ENCODE measurements around the gene NFASC. TPM values are rescaled to one million over a fixed set of nuclear protein-coding genes. Genes with fewer than 3 reads are reported as not detected.

Gene NFASC
- total RNA-seq, 1 donor from 2014 or later, result 0.17 TPM

DNA sequence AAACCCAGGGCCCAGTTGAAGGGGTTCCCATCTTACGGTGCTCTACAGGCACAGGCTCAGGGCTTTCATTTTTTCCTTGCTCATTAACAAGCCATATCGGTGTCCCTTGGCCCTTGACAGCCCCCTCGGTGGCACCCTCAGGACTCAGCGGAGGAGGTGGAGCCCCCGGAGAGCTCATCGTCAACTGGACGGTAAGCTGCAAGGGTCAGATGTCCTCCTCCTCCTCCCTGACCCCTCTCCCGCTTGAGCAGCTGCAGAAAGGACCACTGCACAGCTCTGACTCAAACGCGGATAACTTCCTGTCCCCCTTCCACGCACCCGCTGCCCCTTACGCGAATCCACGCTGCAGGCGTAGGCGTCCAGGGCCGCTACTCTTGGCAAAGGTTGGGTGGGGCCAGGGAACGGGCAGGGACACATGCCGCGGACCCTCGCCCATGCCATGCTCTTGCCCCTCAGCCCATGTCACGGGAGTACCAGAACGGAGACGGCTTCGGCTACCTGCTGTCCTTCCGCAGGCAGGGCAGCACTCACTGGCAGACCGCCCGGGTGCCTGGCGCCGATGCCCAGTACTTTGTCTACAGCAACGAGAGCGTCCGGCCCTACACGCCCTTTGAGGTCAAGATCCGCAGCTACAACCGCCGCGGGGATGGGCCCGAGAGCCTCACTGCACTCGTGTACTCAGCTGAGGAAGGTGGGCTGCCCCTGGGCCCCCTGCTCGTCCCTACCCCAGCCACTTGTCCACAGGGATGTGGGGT lies 198.9 kb downstream of the NFASC start:
- DNase-seq, result no peak

DNA sequence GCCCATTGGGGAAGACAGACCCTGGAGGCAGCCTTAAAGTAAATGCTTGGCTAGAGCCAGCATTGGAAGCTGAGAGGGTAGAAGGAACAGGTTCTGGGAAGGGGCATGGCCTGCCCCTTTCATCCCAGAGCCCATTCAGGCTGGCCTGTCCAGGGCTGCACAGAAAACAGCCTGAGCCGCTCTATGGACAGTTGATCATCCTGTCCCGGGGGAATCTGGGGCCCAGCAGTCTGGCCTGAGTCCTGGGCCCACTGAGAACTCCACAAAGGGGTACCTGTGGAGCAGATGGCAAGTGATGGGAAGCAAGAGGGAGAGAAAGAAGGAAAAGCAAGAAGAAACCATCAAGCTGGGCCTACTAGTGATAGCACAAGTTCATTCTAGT lies 200.4 kb downstream of the NFASC start:
- no peak for DNase-seq

DNA sequence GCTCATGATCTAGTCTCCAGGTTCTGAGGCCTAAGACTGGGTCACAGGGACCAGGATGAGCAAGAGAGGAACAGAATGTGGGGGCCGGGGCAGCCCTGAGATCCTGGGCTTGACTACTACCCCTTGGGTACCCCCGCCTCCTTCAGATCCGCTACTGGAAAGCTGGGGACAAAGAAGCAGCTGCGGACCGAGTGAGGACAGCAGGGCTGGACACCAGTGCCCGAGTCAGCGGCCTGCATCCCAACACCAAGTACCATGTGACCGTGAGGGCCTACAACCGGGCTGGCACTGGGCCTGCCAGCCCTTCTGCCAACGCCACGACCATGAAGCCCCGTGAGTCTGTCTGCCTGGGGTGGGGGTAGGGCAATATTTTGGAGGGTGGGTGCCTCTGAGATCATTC lies 201.1 kb downstream of the NFASC start:
- DNase-seq, result no peak

DNA sequence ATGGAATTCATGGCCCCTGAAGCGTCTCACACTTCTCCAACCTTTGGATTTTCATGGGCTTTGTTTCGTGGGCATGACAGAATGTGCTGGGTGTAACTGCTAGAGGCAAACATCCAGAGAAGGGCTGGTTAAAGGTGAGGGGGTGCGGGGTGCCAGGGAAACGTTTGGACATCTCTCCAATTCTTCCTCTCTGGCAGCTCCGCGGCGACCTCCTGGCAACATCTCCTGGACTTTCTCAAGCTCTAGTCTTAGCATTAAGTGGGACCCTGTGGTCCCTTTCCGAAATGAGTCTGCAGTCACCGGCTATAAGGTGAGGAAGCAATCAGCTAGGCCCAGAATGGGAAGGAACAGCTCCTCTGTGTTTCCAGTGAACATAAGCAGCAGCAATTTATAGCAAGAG lies 201.6 kb downstream of the NFASC start:
- no peak for DNase-seq

Other genes starting within 250 kb of the NFASC start
- 0.05 and 0.17 TPM in 2 replicates for gene LRRN2, start 185.1 kb upstream of the NFASC start, total RNA-seq
- gene CNTN2, start 172.3 kb downstream of the NFASC start, total RNA-seq, result not detected in 2 replicates
- 1.2 TPM in 2 replicates for gene TMEM81, start 213.6 kb downstream of the NFASC start, total RNA-seq